Hepatocyte (in vitro differentiated cells): Measurements from ENCODE around the gene MAP2.

Source experiments
- CTCF ChIP-seq: fragments of 200-600 bp; sonication (generic); IDR thresholded peaks from 2 replicates; pipeline ENCODE4 v1.5.1; 2016; ENCODE audit warnings: antibody characterized with exemption, mild to moderate bottlenecking; ENCODE audit not compliant: poor library complexity
- EZH2 ChIP-seq: fragments of 200-600 bp; sonication (generic); IDR thresholded peaks from 2 replicates; pipeline ENCODE4 v1.6.1; 2016; ENCODE audit warnings: antibody characterized with exemption, mild to moderate bottlenecking, borderline replicate concordance

- TF ChIP-seq EZH2 (no peak), CTCF (no peak)
Measured at GRCh38 chr2:209579230-209579749, 155.4 kb downstream of the MAP2 start.
